Ishikawa (cell line): Measurements from ENCODE around the gene BCL2A1.

Experiments
- CEBPB ChIP-seq: IDR thresholded peaks from 2 replicates; pipeline ENCODE4 v1.6.1; 2012
- CREB1 ChIP-seq: IDR thresholded peaks from 2 replicates; pipeline ENCODE4 v1.6.1; 2012; ENCODE audit warnings: low read depth
- EP300 ChIP-seq: IDR thresholded peaks from 2 replicates; pipeline ENCODE4 v1.6.1; 2012; ENCODE audit warnings: borderline replicate concordance
- TAF1 ChIP-seq: IDR thresholded peaks from 2 replicates; pipeline ENCODE4 v1.6.1; 2012; ENCODE audit warnings: low read depth, mild to moderate bottlenecking
- YY1 ChIP-seq: IDR thresholded peaks from 2 replicates; pipeline ENCODE4 v1.6.1; 2012; ENCODE audit warnings: low read depth
- TF ChIP-seq, protein P1 (sequence below): IDR thresholded peaks from 2 replicates; pipeline ENCODE4 v1.6.1; 2012; ENCODE audit warnings: low read depth, mild to moderate bottlenecking
- TF ChIP-seq, protein P2 (sequence below): IDR thresholded peaks from 2 replicates; pipeline ENCODE4 v1.6.1; 2012

- no peak for TF ChIP-seq CREB1
- no peak for TF ChIP-seq YY1
- no peak for TF ChIP-seq TAF1
- TF ChIP-seq, protein P1, sequence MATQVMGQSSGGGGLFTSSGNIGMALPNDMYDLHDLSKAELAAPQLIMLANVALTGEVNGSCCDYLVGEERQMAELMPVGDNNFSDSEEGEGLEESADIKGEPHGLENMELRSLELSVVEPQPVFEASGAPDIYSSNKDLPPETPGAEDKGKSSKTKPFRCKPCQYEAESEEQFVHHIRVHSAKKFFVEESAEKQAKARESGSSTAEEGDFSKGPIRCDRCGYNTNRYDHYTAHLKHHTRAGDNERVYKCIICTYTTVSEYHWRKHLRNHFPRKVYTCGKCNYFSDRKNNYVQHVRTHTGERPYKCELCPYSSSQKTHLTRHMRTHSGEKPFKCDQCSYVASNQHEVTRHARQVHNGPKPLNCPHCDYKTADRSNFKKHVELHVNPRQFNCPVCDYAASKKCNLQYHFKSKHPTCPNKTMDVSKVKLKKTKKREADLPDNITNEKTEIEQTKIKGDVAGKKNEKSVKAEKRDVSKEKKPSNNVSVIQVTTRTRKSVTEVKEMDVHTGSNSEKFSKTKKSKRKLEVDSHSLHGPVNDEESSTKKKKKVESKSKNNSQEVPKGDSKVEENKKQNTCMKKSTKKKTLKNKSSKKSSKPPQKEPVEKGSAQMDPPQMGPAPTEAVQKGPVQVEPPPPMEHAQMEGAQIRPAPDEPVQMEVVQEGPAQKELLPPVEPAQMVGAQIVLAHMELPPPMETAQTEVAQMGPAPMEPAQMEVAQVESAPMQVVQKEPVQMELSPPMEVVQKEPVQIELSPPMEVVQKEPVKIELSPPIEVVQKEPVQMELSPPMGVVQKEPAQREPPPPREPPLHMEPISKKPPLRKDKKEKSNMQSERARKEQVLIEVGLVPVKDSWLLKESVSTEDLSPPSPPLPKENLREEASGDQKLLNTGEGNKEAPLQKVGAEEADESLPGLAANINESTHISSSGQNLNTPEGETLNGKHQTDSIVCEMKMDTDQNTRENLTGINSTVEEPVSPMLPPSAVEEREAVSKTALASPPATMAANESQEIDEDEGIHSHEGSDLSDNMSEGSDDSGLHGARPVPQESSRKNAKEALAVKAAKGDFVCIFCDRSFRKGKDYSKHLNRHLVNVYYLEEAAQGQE: no peak
- no peak for TF ChIP-seq CEBPB
- TF ChIP-seq, protein P2, sequence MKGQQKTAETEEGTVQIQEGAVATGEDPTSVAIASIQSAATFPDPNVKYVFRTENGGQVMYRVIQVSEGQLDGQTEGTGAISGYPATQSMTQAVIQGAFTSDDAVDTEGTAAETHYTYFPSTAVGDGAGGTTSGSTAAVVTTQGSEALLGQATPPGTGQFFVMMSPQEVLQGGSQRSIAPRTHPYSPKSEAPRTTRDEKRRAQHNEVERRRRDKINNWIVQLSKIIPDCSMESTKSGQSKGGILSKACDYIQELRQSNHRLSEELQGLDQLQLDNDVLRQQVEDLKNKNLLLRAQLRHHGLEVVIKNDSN: no peak
- no peak for TF ChIP-seq EP300
These were observed at the start of gene BCL2A1 for GRCh38 chr15:79970624-79971434.
